ENCODE results near the gene RFX3.

RFX3 gene

GRCh38 chr9:3458806-3459475, 66.9 kb downstream of the RFX3 start:
- Histone ChIP-seq H3K36me3 (ENCODE audit: control insufficient read depth, insufficient read depth, low read length) (no peaks in the 10 kb centered on the region), H3K4me3 (ENCODE audit: insufficient read depth, low read depth, low read length) (no peak overlapping the region), H3K27ac (ENCODE audit: insufficient read depth, low read depth, low read length, poor library complexity, severe bottlenecking) (no peak overlapping the region), H3K27me3 (ENCODE audit: control insufficient read depth, insufficient read depth, low read length, poor library complexity, severe bottlenecking) (no peaks in the 10 kb centered on the region), H3K9me3 (ENCODE audit: control insufficient read depth, low read length) (no peaks in the 10 kb centered on the region), H3K4me1 (ENCODE audit: control insufficient read depth, insufficient read depth, low read length) (no peaks in the 10 kb centered on the region)
- WGBS, 2 experiments: 97% methylated on average over 3 of the region's 3 CpGs

DNA sequence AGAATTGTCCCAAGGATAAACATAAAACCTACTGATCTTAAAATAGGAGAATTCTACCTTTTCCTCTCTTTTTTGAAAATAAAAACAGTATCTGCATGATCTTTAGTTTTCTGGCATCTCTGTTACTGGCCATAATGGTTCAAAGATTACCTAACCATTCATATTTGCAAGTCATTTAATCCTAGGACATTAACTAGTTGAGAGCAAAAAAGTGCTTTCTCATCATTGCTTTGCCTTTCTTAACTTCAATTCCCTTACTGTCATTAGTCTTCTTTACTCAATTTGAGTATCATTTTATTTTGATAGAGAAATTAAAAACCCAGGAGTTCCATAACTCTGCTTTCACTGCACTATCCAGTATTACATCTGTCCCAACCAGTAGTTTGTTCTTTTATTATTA, 68.6 kb downstream of the RFX3 start:
- Histone ChIP-seq H3K27ac (ENCODE audit: insufficient read depth, low read depth, low read length, poor library complexity, severe bottlenecking) (no peak overlapping the region), H3K9me3 (ENCODE audit: control insufficient read depth, low read length) (no peaks in the 10 kb centered on the region), H3K4me1 (ENCODE audit: control insufficient read depth, insufficient read depth, low read length) (no peaks in the 10 kb centered on the region), H3K27me3 (ENCODE audit: control insufficient read depth, insufficient read depth, low read length, poor library complexity, severe bottlenecking) (no peaks in the 10 kb centered on the region), H3K36me3 (ENCODE audit: control insufficient read depth, insufficient read depth, low read length) (no peaks in the 10 kb centered on the region), H3K4me3 (ENCODE audit: insufficient read depth, low read depth, low read length) (no peak overlapping the region)

GRCh38 chr9:3455717-3456116, 70.1 kb downstream of the RFX3 start:
- Histone ChIP-seq H3K9me3 (ENCODE audit: control insufficient read depth, low read length) (no peaks in the 10 kb centered on the region), H3K36me3 (ENCODE audit: control insufficient read depth, insufficient read depth, low read length) (no peaks in the 10 kb centered on the region), H3K4me1 (ENCODE audit: control insufficient read depth, insufficient read depth, low read length) (no peaks in the 10 kb centered on the region), H3K27ac (ENCODE audit: insufficient read depth, low read depth, low read length, poor library complexity, severe bottlenecking) (no peak overlapping the region), H3K4me3 (ENCODE audit: insufficient read depth, low read depth, low read length) (no peak overlapping the region), H3K27me3 (ENCODE audit: control insufficient read depth, insufficient read depth, low read length, poor library complexity, severe bottlenecking) (no peaks in the 10 kb centered on the region)
- 91 to 92% methylated on average over 3 of the region's 3 CpGs for WGBS, 2 experiments

GRCh38 chr9:3455094-3455493, 70.7 kb downstream of the RFX3 start:
- H3K36me3 ChIP-seq (ENCODE audit: control insufficient read depth, insufficient read depth, low read length): no peaks in the 10 kb centered on the region
- no peak overlapping the region for H3K4me3 ChIP-seq (ENCODE audit: insufficient read depth, low read depth, low read length)
- no peak overlapping the region for H3K27ac ChIP-seq (ENCODE audit: insufficient read depth, low read depth, low read length, poor library complexity, severe bottlenecking)
- no peaks in the 10 kb centered on the region for H3K27me3 ChIP-seq (ENCODE audit: control insufficient read depth, insufficient read depth, low read length, poor library complexity, severe bottlenecking)
- no peaks in the 10 kb centered on the region for H3K4me1 ChIP-seq (ENCODE audit: control insufficient read depth, insufficient read depth, low read length)
- no peaks in the 10 kb centered on the region for H3K9me3 ChIP-seq (ENCODE audit: control insufficient read depth, low read length)
- 80 to 84% methylated on average over 2 of the region's 2 CpGs for WGBS, 2 experiments

GRCh38 chr9:3451956-3452355, 73.8 kb downstream of the RFX3 start:
- no peaks in the 10 kb centered on the region for H3K36me3 ChIP-seq (ENCODE audit: control insufficient read depth, insufficient read depth, low read length)
- WGBS, 2 experiments: 97 to 100% methylated on average over 1 of the region's 1 CpG
- H3K27me3 ChIP-seq (ENCODE audit: control insufficient read depth, insufficient read depth, low read length, poor library complexity, severe bottlenecking): no peaks in the 10 kb centered on the region
- H3K4me1 ChIP-seq (ENCODE audit: control insufficient read depth, insufficient read depth, low read length): no peaks in the 10 kb centered on the region
- H3K9me3 ChIP-seq (ENCODE audit: control insufficient read depth, low read length): no peaks in the 10 kb centered on the region
- no peak overlapping the region for H3K4me3 ChIP-seq (ENCODE audit: insufficient read depth, low read depth, low read length)
- no peak overlapping the region for H3K27ac ChIP-seq (ENCODE audit: insufficient read depth, low read depth, low read length, poor library complexity, severe bottlenecking)

DNA sequence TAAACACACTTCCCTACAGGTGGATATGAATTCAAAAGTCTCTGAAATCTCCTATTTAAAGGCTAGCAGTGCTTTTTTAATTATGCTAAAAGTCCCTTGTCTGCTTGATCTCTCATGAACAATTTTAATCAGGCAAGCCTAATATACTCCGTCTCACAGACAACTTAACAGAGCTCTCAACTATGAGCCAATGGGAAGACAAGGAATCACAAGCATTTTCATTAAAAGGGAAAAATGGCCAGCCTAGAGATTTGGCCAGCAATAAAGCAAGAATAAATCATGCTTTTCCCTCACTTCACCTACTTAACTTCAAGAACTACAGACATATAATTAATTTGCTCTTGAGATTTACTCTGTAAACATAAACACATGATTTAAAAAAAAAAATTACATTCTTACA, 78.0 kb downstream of the RFX3 start:
- no peak overlapping the region for H3K27ac ChIP-seq (ENCODE audit: insufficient read depth, low read depth, low read length, poor library complexity, severe bottlenecking)
- H3K27me3 ChIP-seq (ENCODE audit: control insufficient read depth, insufficient read depth, low read length, poor library complexity, severe bottlenecking): no peaks in the 10 kb centered on the region
- H3K4me1 ChIP-seq (ENCODE audit: control insufficient read depth, insufficient read depth, low read length): no peaks in the 10 kb centered on the region
- H3K9me3 ChIP-seq (ENCODE audit: control insufficient read depth, low read length): no peaks in the 10 kb centered on the region
- 86 to 95% methylated on average over 1 of the region's 1 CpG for WGBS, 2 experiments
- no peaks in the 10 kb centered on the region for H3K36me3 ChIP-seq (ENCODE audit: control insufficient read depth, insufficient read depth, low read length)
- no peak overlapping the region for H3K4me3 ChIP-seq (ENCODE audit: insufficient read depth, low read depth, low read length)

DNA sequence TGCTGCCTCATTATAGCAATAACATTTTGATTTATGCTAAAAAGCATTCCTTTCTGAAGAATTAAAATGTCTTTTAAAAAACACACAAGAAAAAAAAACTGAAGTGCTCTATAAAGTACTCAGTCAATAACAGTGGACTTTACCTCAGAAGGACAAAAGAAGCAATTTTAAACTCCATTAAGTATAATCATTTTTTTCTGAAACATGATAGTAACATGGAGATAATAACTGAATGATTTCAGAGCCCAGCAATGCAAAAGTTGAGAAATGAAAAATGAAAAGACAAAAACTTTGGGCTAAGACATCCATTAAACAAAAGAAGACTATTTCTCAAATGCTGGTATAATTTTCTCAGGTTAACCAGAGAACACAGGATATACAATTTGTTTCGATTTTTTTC, 78.7 kb downstream of the RFX3 start:
- no peaks in the 10 kb centered on the region for H3K4me1 ChIP-seq (ENCODE audit: control insufficient read depth, insufficient read depth, low read length)
- 94 to 100% methylated on average over 1 of the region's 1 CpG for WGBS, 2 experiments
- no peak overlapping the region for H3K27ac ChIP-seq (ENCODE audit: insufficient read depth, low read depth, low read length, poor library complexity, severe bottlenecking)

DNA sequence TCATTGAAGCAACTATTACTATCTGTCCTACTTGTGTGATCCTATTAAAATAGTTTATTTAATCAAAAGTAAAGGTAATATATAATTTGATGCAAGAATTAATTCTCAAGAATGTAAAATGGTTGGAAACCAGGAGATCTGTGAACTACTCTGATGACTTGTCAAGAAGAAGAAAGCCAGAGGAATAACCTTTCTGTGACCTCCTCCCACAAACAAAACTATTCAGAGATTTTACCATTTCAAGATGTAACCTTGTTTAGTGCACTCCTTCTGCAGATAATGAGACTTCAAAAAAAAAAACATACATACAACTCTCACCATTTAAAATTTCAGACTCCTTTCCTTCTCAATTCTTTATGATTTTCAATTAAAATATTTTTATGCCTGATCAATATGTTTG, 79.5 kb downstream of the RFX3 start:
- Histone ChIP-seq H3K4me3 (ENCODE audit: insufficient read depth, low read depth, low read length) (no peak overlapping the region), H3K36me3 (ENCODE audit: control insufficient read depth, insufficient read depth, low read length) (no peaks in the 10 kb centered on the region), H3K4me1 (ENCODE audit: control insufficient read depth, insufficient read depth, low read length) (no peaks in the 10 kb centered on the region), H3K27ac (ENCODE audit: insufficient read depth, low read depth, low read length, poor library complexity, severe bottlenecking) (no peak overlapping the region), H3K9me3 (ENCODE audit: control insufficient read depth, low read length) (no peaks in the 10 kb centered on the region), H3K27me3 (ENCODE audit: control insufficient read depth, insufficient read depth, low read length, poor library complexity, severe bottlenecking) (no peaks in the 10 kb centered on the region)

More for the DNA sequence above, 78.7 kb downstream of the RFX3 start:
- H3K27me3 ChIP-seq (ENCODE audit: control insufficient read depth, insufficient read depth, low read length, poor library complexity, severe bottlenecking): no peaks in the 10 kb centered on the region
- no peak overlapping the region for H3K4me3 ChIP-seq (ENCODE audit: insufficient read depth, low read depth, low read length)
- H3K36me3 ChIP-seq (ENCODE audit: control insufficient read depth, insufficient read depth, low read length): no peaks in the 10 kb centered on the region
- H3K9me3 ChIP-seq (ENCODE audit: control insufficient read depth, low read length): no peaks in the 10 kb centered on the region

DNA sequence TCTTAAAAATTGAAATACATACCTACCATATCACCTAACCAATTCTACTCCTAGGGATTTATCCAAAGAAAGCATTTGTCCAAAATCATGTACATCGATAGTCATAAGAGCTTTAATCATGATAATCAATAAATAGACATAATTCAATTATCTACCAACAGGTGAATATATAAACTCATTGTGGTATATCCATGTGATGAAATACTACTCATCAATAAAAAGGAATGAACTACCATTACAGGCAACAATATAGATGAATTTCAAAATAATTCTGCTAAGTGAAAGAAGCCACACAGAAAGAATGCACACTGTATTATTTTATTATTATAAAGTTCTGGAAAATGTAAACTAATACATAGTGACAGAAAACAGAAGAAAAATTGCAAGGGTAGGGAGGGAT, 81.8 kb downstream of the RFX3 start:
- no peaks in the 10 kb centered on the region for H3K36me3 ChIP-seq (ENCODE audit: control insufficient read depth, insufficient read depth, low read length)
- no peaks in the 10 kb centered on the region for H3K4me1 ChIP-seq (ENCODE audit: control insufficient read depth, insufficient read depth, low read length)
- H3K4me3 ChIP-seq (ENCODE audit: insufficient read depth, low read depth, low read length): no peak overlapping the region
- no peaks in the 10 kb centered on the region for H3K27me3 ChIP-seq (ENCODE audit: control insufficient read depth, insufficient read depth, low read length, poor library complexity, severe bottlenecking)
- H3K9me3 ChIP-seq (ENCODE audit: control insufficient read depth, low read length): no peaks in the 10 kb centered on the region
- no peak overlapping the region for H3K27ac ChIP-seq (ENCODE audit: insufficient read depth, low read depth, low read length, poor library complexity, severe bottlenecking)
- WGBS, 2 experiments: 100% methylated on average over 1 of the region's 1 CpG; no CpG with 5 or more reads in 1 of the 2 experiments

GRCh38 chr9:3441197-3441816, 84.5 kb downstream of the RFX3 start:
- Histone ChIP-seq H3K27me3 (ENCODE audit: control insufficient read depth, insufficient read depth, low read length, poor library complexity, severe bottlenecking) (no peaks in the 10 kb centered on the region), H3K36me3 (ENCODE audit: control insufficient read depth, insufficient read depth, low read length) (no peaks in the 10 kb centered on the region), H3K4me3 (ENCODE audit: insufficient read depth, low read depth, low read length) (no peak overlapping the region), H3K27ac (ENCODE audit: insufficient read depth, low read depth, low read length, poor library complexity, severe bottlenecking) (no peak overlapping the region), H3K4me1 (ENCODE audit: control insufficient read depth, insufficient read depth, low read length) (no peaks in the 10 kb centered on the region), H3K9me3 (ENCODE audit: control insufficient read depth, low read length) (no peaks in the 10 kb centered on the region)
- WGBS, 2 experiments: 78 to 88% methylated on average over 7 of the region's 7 CpGs
